SW480 (cell line): ENCODE data around the gene RPS6KB1.
A peak's percentile ranks its signal among the peaks of the same experiment; 100 is the strongest.
"Not testable (repeated sequence)": the region's sequence is repeated elsewhere in the genome, so short reads cannot be mapped to it uniquely, and the experiment has no call there.

Experiments used
- DNase-seq: peaks from one replicate; pipeline ENCODE4 v3.0.0-alpha.2; 2016; ENCODE audit warnings: low spot score

RPS6KB1 gene

GRCh38 chr17:59941131-59941530 is 48.2 kb downstream of the RPS6KB1 start:
- DNase-seq = no peak

GRCh38 chr17:59946433-59946832 is 53.5 kb downstream of the RPS6KB1 start:
- DNase-seq = not testable (repeated sequence)

- DNase-seq = not testable (repeated sequence)
Measured at GRCh38 chr17:59947310-59947709, 54.4 kb downstream of the RPS6KB1 start.

GRCh38 chr17:59950049-59950448 is 57.1 kb downstream of the RPS6KB1 start:
- DNase-seq = no peak

- DNase-seq = no peak
Measured at GRCh38 chr17:59954856-59955255, 61.9 kb downstream of the RPS6KB1 start.

GRCh38 chr17:59959574-59959973 is 66.7 kb downstream of the RPS6KB1 start:
- not testable (repeated sequence) for DNase-seq

GRCh38 chr17:59962739-59963318 is 69.9 kb downstream of the RPS6KB1 start:
- DNase-seq = no peak

- DNase-seq = peak; percentile 73
Measured at GRCh38 chr17:59963738-59964481, 71.0 kb downstream of the RPS6KB1 start.

- DNase-seq = peak; percentile 82
Measured at GRCh38 chr17:59964482-59965328, 71.8 kb downstream of the RPS6KB1 start, which contains the start of gene RNFT1. Gene RNFT1 (minus strand): TSS chr17:59964740. CDS start chr17:59964663, 77 bp downstream.

GRCh38 chr17:59971771-59972170 is 78.8 kb downstream of the RPS6KB1 start:
- not testable (repeated sequence) for DNase-seq

GRCh38 chr17:59972778-59973177 is 79.9 kb downstream of the RPS6KB1 start:
- DNase-seq = no peak

GRCh38 chr17:59973483-59973882 is 80.6 kb downstream of the RPS6KB1 start:
- DNase-seq = not testable (repeated sequence)

- DNase-seq = not testable (repeated sequence)
Measured at GRCh38 chr17:59975166-59975565, 82.2 kb downstream of the RPS6KB1 start.

GRCh38 chr17:59996608-59997007 is 103.7 kb downstream of the RPS6KB1 start:
- not testable (repeated sequence) for DNase-seq
